HepG2 (cell line): Measurements from ENCODE around the gene IAH1. TPM values are rescaled to one million over a fixed set of nuclear protein-coding genes. Genes with fewer than 3 reads are reported as not detected.

Experiments
- ATAC-seq: fragments of 200-7000 bp; cut with Tn5 transposase; 3 replicates; pipeline ENCODE4 v1.9.1; 2020; ENCODE audit warnings: mild to moderate bottlenecking, moderate library complexity
- BruUV-seq: library from RNA; stranded (reverse); fragments of 400-500 nt; replicated peaks from 2 replicates; lab custom pipeline; 2021; lab: Mats Ljungman, UMichigan
- CTCF ChIA-PET: fragments of 300-600 bp; formaldehyde crosslinking; extraction: SDS; loops from one replicate; lab custom pipeline; 2021; ENCODE audit warnings: low total read pairs, inconsistent platforms, low intra/inter-chr PET ratio; lab: Yijun Ruan, JAX
- POLR2A ChIA-PET: fragments of 350-600 bp; sonication (Branson Sonifier 250); formaldehyde crosslinking; loops from one replicate; lab custom pipeline; 2020; ENCODE audit warnings: antibody characterized with exemption, inconsistent platforms; lab: Yijun Ruan, JAX
- DNase-seq: peaks from one replicate; pipeline ENCODE4 v3.0.0-alpha.2; 2015; ENCODE audit warnings: low spot score
- FAIRE-seq: peaks from 3 replicates; lab custom pipeline; 2011; peaks lifted over from hg19 to GRCh38; lab: Jason Lieb, UNC
- H2AFZ ChIP-seq: one replicate; pipeline ENCODE4 v1.6.1; 2011; ENCODE audit warnings: low read length, inconsistent platforms
- H3K27ac ChIP-seq: fragments of 300-600 bp; 3 replicates; pipeline ENCODE4 v1.8.0; 2011; ENCODE audit warnings: mixed run types, mild to moderate bottlenecking, mixed read lengths, low read length, inconsistent platforms; ENCODE audit not compliant: insufficient read depth; ENCODE audit errors: extremely low read length
- H3K27me3 ChIP-seq, 2 experiments: fragments of 200-600 bp in 1 of 2; 2 replicates in 1 of 2; 3 replicates in 1 of 2; pipeline versions ENCODE4 v1.6.0 to v1.8.0; 2011; ENCODE audit warnings: low read length in 2 of 2, mild to moderate bottlenecking in 2 of 2, moderate library complexity in 2 of 2, inconsistent platforms in 1 of 2; ENCODE audit not compliant: insufficient read depth in 2 of 2, control insufficient read depth in 1 of 2
- H3K36me3 ChIP-seq, 2 experiments: fragments of 200-600 bp in 1 of 2; replicated peaks in 1 of 2; 2 replicates in 1 of 2; 3 replicates in 1 of 2; pipeline versions ENCODE4 v1.5.1 to v1.8.0; 2011; ENCODE audit warnings: low read length in 2 of 2, inconsistent platforms in 1 of 2; ENCODE audit not compliant: insufficient read depth in 2 of 2, control insufficient read depth in 1 of 2
- H3K4me1 ChIP-seq: 2 replicates; pipeline ENCODE4 v1.5.1; 2012; ENCODE audit warnings: low read length, inconsistent platforms; ENCODE audit not compliant: insufficient read depth
- H3K4me2 ChIP-seq: 2 replicates; pipeline ENCODE4 v1.6.0; 2011; ENCODE audit warnings: low read depth, low read length, inconsistent platforms
- H3K4me3 ChIP-seq, 3 experiments: fragments of 200-600 bp in 1 of 3; sonication (generic), shearing (Covaris generic) in 1 of 3; replicated peaks in 1 of 3; 2 replicates each; pipeline ENCODE4 v1.5.1; 2011 to 2016; ENCODE audit warnings: low read length in 3 of 3, inconsistent platforms in 2 of 3, low read depth in 2 of 3, mild to moderate bottlenecking in 2 of 3, control low read depth in 1 of 3, mixed read lengths in 1 of 3; ENCODE audit not compliant: insufficient read depth in 1 of 3
- H3K79me2 ChIP-seq: one replicate; pipeline ENCODE4 v1.6.1; 2011; ENCODE audit warnings: low read length, inconsistent platforms; ENCODE audit not compliant: insufficient read depth
- H3K9ac ChIP-seq: 2 replicates; pipeline ENCODE4 v1.6.0; 2011; ENCODE audit warnings: mild to moderate bottlenecking, low read depth, low read length, inconsistent platforms; ENCODE audit not compliant: insufficient read depth
- H3K9me3 ChIP-seq: 2 replicates; pipeline ENCODE4 v1.5.1; 2012; ENCODE audit warnings: mild to moderate bottlenecking, low read length
- H4K20me1 ChIP-seq: 2 replicates; pipeline ENCODE4 v1.6.0; 2011; ENCODE audit warnings: inconsistent platforms, mild to moderate bottlenecking, low read length, moderate library complexity; ENCODE audit not compliant: insufficient read depth
- CBFB ChIP-seq: sonication (generic); formaldehyde crosslinking; IDR thresholded peaks from 2 replicates; pipeline ENCODE4 v1.4.0; 2020; ENCODE audit warnings: missing genetic modification reagents
- HMG20A ChIP-seq: IDR thresholded peaks from 2 replicates; pipeline ENCODE4 v1.6.1; 2016; ENCODE audit warnings: borderline replicate concordance
- HNRNPL ChIP-seq: fragments of 200-400 bp; formaldehyde crosslinking; IDR thresholded peaks from 2 replicates; pipeline ENCODE4 v1.6.1; 2017; ENCODE audit warnings: mild to moderate bottlenecking, low read depth, low read length
- MED1 ChIP-seq: sonication (generic); formaldehyde crosslinking; IDR thresholded peaks from 2 replicates; pipeline ENCODE4 v1.4.0; 2020; ENCODE audit warnings: missing genetic modification reagents
- MYC ChIP-seq: sonication (generic); formaldehyde crosslinking; IDR thresholded peaks from 2 replicates; pipeline ENCODE4 v1.9.0; 2021; ENCODE audit warnings: missing genetic modification reagents, borderline replicate concordance
- NBN ChIP-seq: fragments of 450-650 bp; conservative IDR thresholded peaks from 2 replicates; pipeline ENCODE4 v1.6.1; 2017
- NCOA2 ChIP-seq: sonication (generic); formaldehyde crosslinking; IDR thresholded peaks from 2 replicates; pipeline ENCODE4 v1.8.0; 2022; ENCODE audit warnings: inconsistent platforms
- RXRA ChIP-seq: sonication (generic); formaldehyde crosslinking; IDR thresholded peaks from 2 replicates; pipeline ENCODE4 v1.5.1; 2020; ENCODE audit warnings: missing genetic modification reagents
- YEATS4 ChIP-seq: sonication (generic); formaldehyde crosslinking; IDR thresholded peaks from 2 replicates; pipeline ENCODE4 v1.4.0; 2020; ENCODE audit warnings: missing genetic modification reagents, borderline replicate concordance
- ZNF674 ChIP-seq: sonication (generic); formaldehyde crosslinking; IDR thresholded peaks from 2 replicates; pipeline ENCODE4 v1.5.0; 2020; ENCODE audit warnings: low read depth, mild to moderate bottlenecking, missing genetic modification reagents
- ZSCAN25 ChIP-seq: sonication (generic); formaldehyde crosslinking; IDR thresholded peaks from 2 replicates; pipeline ENCODE4 v1.8.0; 2022; ENCODE audit warnings: mild to moderate bottlenecking, missing genetic modification reagents
- WGBS: methylation state at CpG from one replicate; pipeline ENCODE4 v1.1.6; 2017; ENCODE audit warnings: low lambda C conversion rate; 5-methylcytosine and 5-hydroxymethylcytosine counted together
- in situ Hi-C: cut with HindIII; loops from 2 replicates; pipeline ENCODE4 v1.10.0; 2017; ENCODE audit warnings: low pct_unique_long_range_greater_than_20kb; ENCODE audit not compliant: extremely low pct_ligation_motif_present
- intact Hi-C: fragments of 100-400 bp; cut with micrococcal nuclease; formaldehyde crosslinking; loops from one replicate; pipeline ENCODE4 v1.10.0; 2022; ENCODE audit not compliant: unreplicated experiment
- polyA plus RNA-seq, 8 experiments: library from polyadenylated mRNA; depleted of rRNA in 3 of 8; stranded (reverse) in 7 of 8; unstranded in 1 of 8; fragments of >200 nt; fragmentation: Illumina TruSeq in 4 of 8; extraction: Trizol in 4 of 8; gene quantifications; 2 replicates each; pipeline versions ENCODE4 v1.2.1 to v1.2.3, GENCODE V29; 2011 to 2016; ENCODE audit warnings: low read depth in 4 of 8, missing spikeins in 1 of 8, mixed read lengths in 1 of 8; ENCODE audit not compliant: insufficient read depth in 1 of 8
- total RNA-seq, 5 experiments: library from RNA; depleted of rRNA; stranded (reverse); fragments of >200 nt; fragmentation: Illumina TruSeq; extraction: Trizol; gene quantifications; 2 replicates each; pipeline ENCODE4 v1.2.3, GENCODE V29; 2016; ENCODE audit warnings: low read depth in 1 of 5
- TF ChIP-seq, protein P1 (sequence below): sonication (generic); formaldehyde crosslinking; IDR thresholded peaks from 2 replicates; pipeline ENCODE4 v1.4.0; 2020; ENCODE audit warnings: mild to moderate bottlenecking, missing genetic modification reagents
- TF ChIP-seq, protein P2 (sequence below): sonication (generic); formaldehyde crosslinking; IDR thresholded peaks from 2 replicates; pipeline ENCODE4 v1.8.1; 2022; ENCODE audit warnings: low read depth, mild to moderate bottlenecking, missing genetic modification reagents
- TF ChIP-seq, protein P3 (sequence below): sonication (generic); formaldehyde crosslinking; IDR thresholded peaks from 2 replicates; pipeline ENCODE4 v1.5.0; 2020; ENCODE audit warnings: missing genetic modification reagents
- TF ChIP-seq, protein P4 (sequence below): sonication (generic); formaldehyde crosslinking; IDR thresholded peaks from 2 replicates; pipeline ENCODE4 v1.4.0; 2020; ENCODE audit warnings: missing genetic modification reagents

Gene IAH1
- total and polyA plus RNA-seq, 2 of the 13 experiments (the other 11 are each of a cell fraction or from before 2014, with no cell fraction given), result 43.6 to 44.4 TPM

DNA sequence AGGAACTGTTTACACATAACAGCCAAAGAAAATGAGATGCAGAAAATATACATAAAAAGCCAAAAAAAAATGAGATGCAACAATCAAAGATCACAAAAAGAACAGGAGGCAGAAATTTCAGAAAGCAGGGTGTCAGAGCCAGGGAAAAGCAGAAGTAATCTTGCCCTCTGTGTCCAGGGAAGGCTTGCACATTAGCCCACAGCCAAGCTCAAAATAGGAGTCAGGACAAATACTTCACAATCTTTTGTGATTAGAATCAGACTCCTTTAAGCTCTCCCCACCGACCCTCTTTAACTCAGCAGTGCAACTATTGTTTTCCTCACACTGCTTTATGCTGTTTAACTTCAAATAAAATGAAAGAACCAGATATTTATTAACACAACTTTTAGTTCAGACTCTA, 34.6 kb downstream of the IAH1 start:
- 71% methylated on average over 1 of the region's 1 CpG for WGBS
- FAIRE-seq (no peak), ATAC-seq (no peak), DNase-seq (no peak)
- BruUV-seq, result no TSS peak
- ChIA-PET CTCF (no interaction called here), POLR2A (no interaction called here)
- intact Hi-C loops, result no loop called here
- no peaks in the 10 kb centered on the region for H4K20me1 ChIP-seq
- H3K36me3 ChIP-seq, result peaks cover 5 to 42% of the 10 kb centered on the region in 2 experiments
- no peaks in the 10 kb centered on the region for H3K9me3 ChIP-seq
- no peak overlapping the region for H3K9ac ChIP-seq
- H3K27me3 ChIP-seq, result no peaks in the 10 kb centered on the region
- no peaks in the 10 kb centered on the region for H3K79me2 ChIP-seq
- H3K27ac ChIP-seq, result no peak overlapping the region
- H3K4me3 ChIP-seq, result no peak overlapping the region
- H3K4me2 ChIP-seq, result no peak overlapping the region
- in situ Hi-C loops, result no loop called here
- H3K4me1 ChIP-seq, result no peaks in the 10 kb centered on the region
- no peak overlapping the region for H2AFZ ChIP-seq
- TF ChIP-seq ZNF674 (no peak), YEATS4 (CRISPR knock-in tag) (no peak), NCOA2 (no peak), MYC (CRISPR knock-in tag) (no peak), HMG20A (CRISPR knock-in tag) (no peak), HNRNPL (no peak), ZSCAN25 (no peak), RXRA (CRISPR knock-in tag) (no peak), NBN (no peak), MED1 (CRISPR knock-in tag) (no peak), CBFB (CRISPR knock-in tag) (no peak)
- TF ChIP-seq, protein P1, sequence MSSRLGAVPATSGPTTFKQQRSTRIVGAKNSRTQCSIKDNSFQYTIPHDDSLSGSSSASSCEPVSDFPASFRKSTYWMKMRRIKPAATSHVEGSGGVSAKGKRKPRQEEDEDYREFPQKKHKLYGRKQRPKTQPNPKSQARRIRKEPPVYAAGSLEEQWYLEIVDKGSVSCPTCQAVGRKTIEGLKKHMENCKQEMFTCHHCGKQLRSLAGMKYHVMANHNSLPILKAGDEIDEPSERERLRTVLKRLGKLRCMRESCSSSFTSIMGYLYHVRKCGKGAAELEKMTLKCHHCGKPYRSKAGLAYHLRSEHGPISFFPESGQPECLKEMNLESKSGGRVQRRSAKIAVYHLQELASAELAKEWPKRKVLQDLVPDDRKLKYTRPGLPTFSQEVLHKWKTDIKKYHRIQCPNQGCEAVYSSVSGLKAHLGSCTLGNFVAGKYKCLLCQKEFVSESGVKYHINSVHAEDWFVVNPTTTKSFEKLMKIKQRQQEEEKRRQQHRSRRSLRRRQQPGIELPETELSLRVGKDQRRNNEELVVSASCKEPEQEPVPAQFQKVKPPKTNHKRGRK (CRISPR knock-in tag), result no peak
- TF ChIP-seq, protein P2, sequence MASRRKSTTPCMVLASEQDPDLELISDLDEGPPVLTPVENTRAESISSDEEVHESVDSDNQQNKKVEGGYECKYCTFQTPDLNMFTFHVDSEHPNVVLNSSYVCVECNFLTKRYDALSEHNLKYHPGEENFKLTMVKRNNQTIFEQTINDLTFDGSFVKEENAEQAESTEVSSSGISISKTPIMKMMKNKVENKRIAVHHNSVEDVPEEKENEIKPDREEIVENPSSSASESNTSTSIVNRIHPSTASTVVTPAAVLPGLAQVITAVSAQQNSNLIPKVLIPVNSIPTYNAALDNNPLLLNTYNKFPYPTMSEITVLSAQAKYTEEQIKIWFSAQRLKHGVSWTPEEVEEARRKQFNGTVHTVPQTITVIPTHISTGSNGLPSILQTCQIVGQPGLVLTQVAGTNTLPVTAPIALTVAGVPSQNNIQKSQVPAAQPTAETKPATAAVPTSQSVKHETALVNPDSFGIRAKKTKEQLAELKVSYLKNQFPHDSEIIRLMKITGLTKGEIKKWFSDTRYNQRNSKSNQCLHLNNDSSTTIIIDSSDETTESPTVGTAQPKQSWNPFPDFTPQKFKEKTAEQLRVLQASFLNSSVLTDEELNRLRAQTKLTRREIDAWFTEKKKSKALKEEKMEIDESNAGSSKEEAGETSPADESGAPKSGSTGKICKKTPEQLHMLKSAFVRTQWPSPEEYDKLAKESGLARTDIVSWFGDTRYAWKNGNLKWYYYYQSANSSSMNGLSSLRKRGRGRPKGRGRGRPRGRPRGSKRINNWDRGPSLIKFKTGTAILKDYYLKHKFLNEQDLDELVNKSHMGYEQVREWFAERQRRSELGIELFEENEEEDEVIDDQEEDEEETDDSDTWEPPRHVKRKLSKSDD (CRISPR knock-in tag), result no peak
- TF ChIP-seq, protein P3, sequence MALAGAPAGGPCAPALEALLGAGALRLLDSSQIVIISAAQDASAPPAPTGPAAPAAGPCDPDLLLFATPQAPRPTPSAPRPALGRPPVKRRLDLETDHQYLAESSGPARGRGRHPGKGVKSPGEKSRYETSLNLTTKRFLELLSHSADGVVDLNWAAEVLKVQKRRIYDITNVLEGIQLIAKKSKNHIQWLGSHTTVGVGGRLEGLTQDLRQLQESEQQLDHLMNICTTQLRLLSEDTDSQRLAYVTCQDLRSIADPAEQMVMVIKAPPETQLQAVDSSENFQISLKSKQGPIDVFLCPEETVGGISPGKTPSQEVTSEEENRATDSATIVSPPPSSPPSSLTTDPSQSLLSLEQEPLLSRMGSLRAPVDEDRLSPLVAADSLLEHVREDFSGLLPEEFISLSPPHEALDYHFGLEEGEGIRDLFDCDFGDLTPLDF (CRISPR knock-in tag), result no peak
- TF ChIP-seq, protein P4, sequence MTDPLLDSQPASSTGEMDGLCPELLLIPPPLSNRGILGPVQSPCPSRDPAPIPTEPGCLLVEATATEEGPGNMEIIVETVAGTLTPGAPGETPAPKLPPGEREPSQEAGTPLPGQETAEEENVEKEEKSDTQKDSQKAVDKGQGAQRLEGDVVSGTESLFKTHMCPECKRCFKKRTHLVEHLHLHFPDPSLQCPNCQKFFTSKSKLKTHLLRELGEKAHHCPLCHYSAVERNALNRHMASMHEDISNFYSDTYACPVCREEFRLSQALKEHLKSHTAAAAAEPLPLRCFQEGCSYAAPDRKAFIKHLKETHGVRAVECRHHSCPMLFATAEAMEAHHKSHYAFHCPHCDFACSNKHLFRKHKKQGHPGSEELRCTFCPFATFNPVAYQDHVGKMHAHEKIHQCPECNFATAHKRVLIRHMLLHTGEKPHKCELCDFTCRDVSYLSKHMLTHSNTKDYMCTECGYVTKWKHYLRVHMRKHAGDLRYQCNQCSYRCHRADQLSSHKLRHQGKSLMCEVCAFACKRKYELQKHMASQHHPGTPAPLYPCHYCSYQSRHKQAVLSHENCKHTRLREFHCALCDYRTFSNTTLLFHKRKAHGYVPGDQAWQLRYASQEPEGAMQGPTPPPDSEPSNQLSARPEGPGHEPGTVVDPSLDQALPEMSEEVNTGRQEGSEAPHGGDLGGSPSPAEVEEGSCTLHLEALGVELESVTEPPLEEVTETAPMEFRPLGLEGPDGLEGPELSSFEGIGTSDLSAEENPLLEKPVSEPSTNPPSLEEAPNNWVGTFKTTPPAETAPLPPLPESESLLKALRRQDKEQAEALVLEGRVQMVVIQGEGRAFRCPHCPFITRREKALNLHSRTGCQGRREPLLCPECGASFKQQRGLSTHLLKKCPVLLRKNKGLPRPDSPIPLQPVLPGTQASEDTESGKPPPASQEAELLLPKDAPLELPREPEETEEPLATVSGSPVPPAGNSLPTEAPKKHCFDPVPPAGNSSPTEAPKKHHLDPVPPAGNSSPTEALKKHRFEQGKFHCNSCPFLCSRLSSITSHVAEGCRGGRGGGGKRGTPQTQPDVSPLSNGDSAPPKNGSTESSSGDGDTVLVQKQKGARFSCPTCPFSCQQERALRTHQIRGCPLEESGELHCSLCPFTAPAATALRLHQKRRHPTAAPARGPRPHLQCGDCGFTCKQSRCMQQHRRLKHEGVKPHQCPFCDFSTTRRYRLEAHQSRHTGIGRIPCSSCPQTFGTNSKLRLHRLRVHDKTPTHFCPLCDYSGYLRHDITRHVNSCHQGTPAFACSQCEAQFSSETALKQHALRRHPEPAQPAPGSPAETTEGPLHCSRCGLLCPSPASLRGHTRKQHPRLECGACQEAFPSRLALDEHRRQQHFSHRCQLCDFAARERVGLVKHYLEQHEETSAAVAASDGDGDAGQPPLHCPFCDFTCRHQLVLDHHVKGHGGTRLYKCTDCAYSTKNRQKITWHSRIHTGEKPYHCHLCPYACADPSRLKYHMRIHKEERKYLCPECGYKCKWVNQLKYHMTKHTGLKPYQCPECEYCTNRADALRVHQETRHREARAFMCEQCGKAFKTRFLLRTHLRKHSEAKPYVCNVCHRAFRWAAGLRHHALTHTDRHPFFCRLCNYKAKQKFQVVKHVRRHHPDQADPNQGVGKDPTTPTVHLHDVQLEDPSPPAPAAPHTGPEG (CRISPR knock-in tag), result no peak
